AG04450 (cell line): ENCODE data around the gene CCDC192. TPM values are rescaled to one million over a fixed set of nuclear protein-coding genes. Genes with fewer than 3 reads are reported as not detected.

Source experiments
- CTCF ChIA-PET: fragments of 300-600, 350-600 bp; formaldehyde crosslinking; extraction: SDS; loops from one replicate; lab custom pipeline; 2022; ENCODE audit warnings: antibody characterized with exemption, inconsistent platforms; lab: Charles Lee
- POLR2A ChIA-PET: fragments of 350-600 bp; formaldehyde crosslinking; extraction: SDS; loops from one replicate; lab custom pipeline; 2021; ENCODE audit warnings: antibody characterized with exemption, inconsistent platforms; lab: Yijun Ruan, JAX
- DNase-seq: peaks from one replicate; pipeline ENCODE4 v3.0.0-alpha.2; 2011; ENCODE audit warnings: low read depth, low spot score
- H3K27ac ChIP-seq: one replicate; pipeline ENCODE4 v1.5.1; 2012; ENCODE audit warnings: low read depth, low read length, control low read depth
- H3K27me3 ChIP-seq: one replicate; pipeline ENCODE4 v1.6.0; 2012; ENCODE audit warnings: low read length; ENCODE audit not compliant: control insufficient read depth, insufficient read depth
- H3K4me3 ChIP-seq: 2 replicates; pipeline ENCODE4 v1.5.1; 2011; ENCODE audit warnings: mild to moderate bottlenecking, low read depth, low read length, control low read depth
- H3K9me3 ChIP-seq: 2 replicates; pipeline ENCODE4 v1.5.1; 2012; ENCODE audit warnings: low read length; ENCODE audit not compliant: control insufficient read depth, insufficient read depth
- CTCF ChIP-seq: IDR thresholded peaks from 2 replicates; pipeline ENCODE4 v1.5.1; 2011; ENCODE audit warnings: low read depth, low read length, control low read depth, inconsistent platforms
- polyA plus RNA-seq: library from polyadenylated mRNA; depleted of rRNA; stranded (reverse); fragments of >200 nt; gene quantifications from 2 replicates; pipeline ENCODE4 v1.2.3, GENCODE V29; 2011

The CCDC192 gene
- polyA plus RNA-seq, 1 experiment = not detected

GRCh38 chr5:127907907-127908306 lies 204.7 kb downstream of the CCDC192 start:
- DNase-seq = no peak
- Histone ChIP-seq H3K27ac (no peak overlapping the region), H3K4me3 (no peak overlapping the region), H3K9me3 (no peaks in the 10 kb centered on the region), H3K27me3 (no peaks in the 10 kb centered on the region)
- CTCF ChIA-PET = no interaction called here
- TF ChIP-seq CTCF = no peak
- POLR2A ChIA-PET = no interaction called here

GRCh38 chr5:127909066-127909465 lies 205.9 kb downstream of the CCDC192 start:
- TF ChIP-seq CTCF = peak; percentile 68
- H3K4me3 ChIP-seq = no peak overlapping the region
- no peaks in the 10 kb centered on the region for H3K9me3 ChIP-seq
- H3K27ac ChIP-seq = no peak overlapping the region
- ChIA-PET CTCF (interaction anchor here (0.9 to 1.6 kb wide), 3 partner anchors 10 to 291 kb away, joined by 4 to 5 read pairs (median 4); no protein-coding TSS in a partner anchor), POLR2A (no interaction called here)
- DNase-seq = no peak
- H3K27me3 ChIP-seq = no peaks in the 10 kb centered on the region

- Histone ChIP-seq H3K27ac (no peak overlapping the region), H3K27me3 (no peaks in the 10 kb centered on the region), H3K4me3 (no peak overlapping the region), H3K9me3 (no peaks in the 10 kb centered on the region)
- no peak for DNase-seq
- POLR2A ChIA-PET = no interaction called here
- no peak for TF ChIP-seq CTCF
- CTCF ChIA-PET = interaction anchor here (0.6 to 1.6 kb wide), 5 partner anchors 11 to 292 kb away, joined by 3 to 5 read pairs (median 5); no protein-coding TSS in a partner anchor
These were observed 206.6 kb downstream of the CCDC192 start for GRCh38 chr5:127909821-127910220.

- no peak for TF ChIP-seq CTCF
- CTCF ChIA-PET = interaction anchor here (0.5 to 1.4 kb wide), 4 partner anchors 11 to 291 kb away, joined by 3 to 5 read pairs (median 4); no protein-coding TSS in a partner anchor
- no peak overlapping the region for H3K4me3 ChIP-seq
- no peak overlapping the region for H3K27ac ChIP-seq
- no peak for DNase-seq
- no peaks in the 10 kb centered on the region for H3K9me3 ChIP-seq
- no peaks in the 10 kb centered on the region for H3K27me3 ChIP-seq
- POLR2A ChIA-PET = no interaction called here
These were observed 207.2 kb downstream of the CCDC192 start for GRCh38 chr5:127910307-127910956.

- ChIA-PET POLR2A (no interaction called here), CTCF (interaction anchor here (0.6 to 1.5 kb wide), 5 partner anchors 12 to 1134 kb away, joined by 3 to 4 read pairs (median 3); no protein-coding TSS in a partner anchor)
- TF ChIP-seq CTCF = no peak
- Histone ChIP-seq H3K4me3 (no peak overlapping the region), H3K27ac (no peak overlapping the region), H3K27me3 (no peaks in the 10 kb centered on the region), H3K9me3 (no peaks in the 10 kb centered on the region)
- no peak for DNase-seq
These were observed 208.4 kb downstream of the CCDC192 start for GRCh38 chr5:127911619-127912018.
